ENCODE measurements around the gene CDC42SE2.
"Not testable (repeated sequence)": the region's sequence is repeated elsewhere in the genome, so short reads cannot be mapped to it uniquely, and the experiment has no call there.

CDC42SE2 gene

DNA sequence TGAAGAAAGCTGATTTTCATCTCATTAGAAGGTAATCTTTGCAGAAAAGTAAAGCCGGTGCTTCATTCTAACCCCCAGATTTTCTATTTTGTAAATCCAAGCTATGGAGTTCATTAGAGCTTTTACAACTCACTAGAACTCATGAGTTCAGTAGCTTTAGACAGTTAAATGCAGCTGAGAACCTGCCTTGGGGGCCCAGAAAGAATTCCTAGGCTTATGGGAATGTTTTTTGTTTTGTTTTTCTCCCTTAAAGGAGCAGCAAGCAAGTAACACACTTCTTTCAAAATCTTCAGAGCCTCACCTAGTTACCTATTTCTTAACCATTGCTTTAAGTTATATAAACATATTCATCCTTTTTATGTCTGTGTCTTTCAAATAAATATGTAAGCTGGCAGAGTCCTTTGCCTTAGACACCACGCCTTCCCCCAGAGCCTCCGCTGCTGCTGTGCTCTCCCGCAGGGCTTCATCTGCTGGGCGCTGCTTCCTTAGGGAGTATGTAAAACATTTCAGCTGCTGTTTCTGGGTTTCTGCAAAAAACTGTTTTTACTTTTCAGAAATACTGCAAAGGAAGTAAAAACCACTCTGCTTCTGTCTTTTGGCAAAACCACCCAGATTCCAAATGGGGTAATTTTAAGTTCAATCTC, 132.9 kb downstream of the CDC42SE2 start:
- DNase-seq: no peak

DNA sequence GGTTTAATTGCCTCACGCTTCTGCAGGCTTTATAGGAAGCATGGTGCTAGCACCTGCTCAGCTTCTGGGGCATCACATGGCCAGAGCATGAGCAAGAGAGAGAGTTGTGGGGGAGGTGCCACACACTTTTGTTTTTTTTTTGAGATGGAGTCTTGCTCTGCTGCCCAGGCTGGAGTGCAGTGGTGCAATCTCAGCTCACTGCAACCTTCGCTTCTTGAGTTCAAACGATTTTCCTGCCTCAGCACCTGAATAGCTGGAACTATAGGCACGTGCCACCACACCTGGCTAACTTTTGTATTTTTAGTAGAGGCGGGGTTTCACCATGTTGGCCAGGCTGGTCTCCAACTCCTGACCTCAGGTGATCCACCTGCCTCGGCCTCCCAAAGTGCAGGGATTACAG, 135.2 kb downstream of the CDC42SE2 start:
- DNase-seq: not testable (repeated sequence)

GRCh38 chr5:131400585-131400984, 136.7 kb downstream of the CDC42SE2 start:
- no peak for DNase-seq

GRCh38 chr5:131405674-131406073, 141.8 kb downstream of the CDC42SE2 start:
- no peak for DNase-seq

DNA sequence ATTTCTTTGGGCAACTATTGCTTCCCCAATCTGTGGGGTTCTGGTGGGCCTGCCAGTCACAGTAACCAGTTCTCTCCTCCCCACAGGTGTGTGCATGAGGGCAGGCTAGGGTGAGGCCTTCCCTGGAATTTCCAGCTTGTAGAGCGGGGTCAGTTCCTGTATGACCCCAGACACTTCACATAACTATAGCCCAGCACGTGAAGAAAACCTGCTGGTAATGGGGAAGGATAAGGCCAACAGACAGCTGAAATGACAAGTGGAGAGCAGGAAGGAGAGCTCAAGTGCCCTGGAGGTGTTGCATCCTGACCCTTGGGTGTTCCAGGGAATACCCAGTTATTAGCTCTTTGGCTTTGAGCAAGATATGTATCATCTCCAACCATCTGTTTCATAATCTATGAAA, 142.2 kb downstream of the CDC42SE2 start:
- no peak for DNase-seq

GRCh38 chr5:131406975-131407638, 143.3 kb downstream of the CDC42SE2 start:
- no peak for DNase-seq

DNA sequence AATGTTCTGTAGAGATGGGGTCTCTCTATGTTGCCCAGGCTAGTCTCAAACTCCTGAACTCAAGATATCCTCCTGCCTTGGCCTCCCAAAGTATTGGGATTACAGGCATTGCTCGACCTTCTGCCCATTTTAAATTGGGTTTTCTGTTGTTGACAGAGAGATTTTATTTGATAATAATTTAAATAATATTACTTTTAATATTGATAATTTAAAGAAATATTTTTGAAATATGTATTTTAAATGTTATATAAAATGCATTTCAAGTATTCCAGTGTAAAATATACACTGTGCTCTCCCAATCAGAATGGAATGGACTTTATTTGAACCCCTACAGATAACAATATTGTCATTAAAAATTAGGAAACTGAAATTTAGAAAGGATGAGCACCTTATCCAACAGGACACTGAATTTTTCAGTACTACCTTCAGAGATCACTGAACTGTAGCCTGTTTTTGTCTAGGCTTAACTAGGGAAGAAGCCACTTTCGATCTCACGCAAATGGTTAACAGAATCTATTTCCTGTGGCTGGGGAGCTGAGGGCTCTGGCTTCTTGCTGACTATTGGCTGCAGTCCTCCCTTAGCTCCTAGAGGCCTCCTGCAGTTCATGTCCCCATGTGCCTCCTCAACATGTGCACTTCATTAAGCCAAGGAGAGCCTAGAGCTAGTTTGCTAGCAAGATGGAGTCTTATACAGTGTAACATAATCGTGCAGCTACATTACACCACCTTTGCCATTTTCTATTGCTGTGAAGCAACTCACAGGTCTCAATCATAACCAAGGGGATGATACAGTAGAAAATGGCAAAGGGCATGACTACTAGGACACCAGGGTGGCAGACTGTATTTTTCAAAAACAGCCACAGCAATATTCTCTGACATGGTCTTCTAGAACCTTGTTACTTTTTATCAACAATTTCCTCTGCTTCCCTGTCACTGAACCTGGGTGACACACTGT, 150.0 kb downstream of the CDC42SE2 start:
- no peak for DNase-seq

- DNase-seq: no peak
These were observed 152.9 kb downstream of the CDC42SE2 start for GRCh38 chr5:131416729-131417128.

GRCh38 chr5:131417240-131417869, 153.5 kb downstream of the CDC42SE2 start:
- peak; percentile 66 for DNase-seq

DNA sequence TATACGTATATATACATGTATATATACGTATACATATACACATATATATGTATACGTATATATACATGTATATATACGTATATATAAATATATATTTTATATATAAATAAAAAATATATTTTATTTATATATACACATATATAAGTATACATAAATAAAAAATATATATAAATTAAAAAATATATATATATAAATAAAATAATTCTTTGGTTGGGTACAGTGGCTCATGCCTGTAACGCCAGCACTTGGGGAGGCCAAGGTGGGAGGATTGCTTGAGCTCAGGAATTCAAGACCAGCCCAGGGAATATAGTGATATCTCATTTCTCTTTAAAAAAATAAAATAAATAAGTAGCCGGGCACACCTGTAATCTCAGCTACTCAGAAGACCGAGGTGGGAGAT, 155.0 kb downstream of the CDC42SE2 start:
- DNase-seq: no peak

DNA sequence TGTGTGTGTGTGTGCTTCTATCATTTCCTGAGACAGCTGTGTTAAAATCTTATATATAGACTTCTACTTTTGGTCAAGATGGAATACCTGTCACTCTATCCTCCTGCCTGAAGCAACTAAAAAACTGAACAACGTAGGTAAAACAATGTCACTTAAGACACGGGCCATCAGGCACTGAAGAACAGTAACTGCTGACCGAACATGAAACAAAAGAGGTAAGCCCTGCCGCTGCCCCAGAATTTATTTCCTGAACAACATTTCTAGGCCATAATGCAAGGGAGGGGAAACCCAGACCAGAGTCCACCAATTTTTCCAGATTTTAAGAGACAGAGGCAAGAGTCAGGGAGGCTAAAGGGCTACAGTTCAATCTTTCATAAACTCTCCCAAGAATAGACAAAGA, 156.0 kb downstream of the CDC42SE2 start:
- DNase-seq: no peak

DNA sequence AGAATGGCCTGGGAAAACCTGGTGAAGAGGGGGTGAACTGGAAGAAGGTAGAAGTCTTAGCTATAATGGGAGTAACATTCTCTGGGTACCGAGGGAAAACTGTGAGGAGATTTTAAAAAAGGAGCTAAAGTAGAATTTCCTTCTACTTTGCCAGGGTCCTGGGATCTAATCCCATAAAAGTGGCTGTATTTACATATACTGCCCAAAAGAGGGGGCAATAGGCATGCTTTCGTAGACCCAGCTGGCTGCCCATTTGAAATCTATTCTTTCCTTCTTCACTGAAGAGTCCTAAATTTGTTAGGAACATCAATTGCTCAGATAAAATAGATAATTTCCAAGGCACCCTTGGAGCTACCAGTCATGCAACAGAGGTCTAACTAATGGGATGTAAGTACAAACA, 159.2 kb downstream of the CDC42SE2 start:
- DNase-seq: peak; percentile 32

GRCh38 chr5:131426011-131426410, 162.2 kb downstream of the CDC42SE2 start:
- no peak for DNase-seq

DNA sequence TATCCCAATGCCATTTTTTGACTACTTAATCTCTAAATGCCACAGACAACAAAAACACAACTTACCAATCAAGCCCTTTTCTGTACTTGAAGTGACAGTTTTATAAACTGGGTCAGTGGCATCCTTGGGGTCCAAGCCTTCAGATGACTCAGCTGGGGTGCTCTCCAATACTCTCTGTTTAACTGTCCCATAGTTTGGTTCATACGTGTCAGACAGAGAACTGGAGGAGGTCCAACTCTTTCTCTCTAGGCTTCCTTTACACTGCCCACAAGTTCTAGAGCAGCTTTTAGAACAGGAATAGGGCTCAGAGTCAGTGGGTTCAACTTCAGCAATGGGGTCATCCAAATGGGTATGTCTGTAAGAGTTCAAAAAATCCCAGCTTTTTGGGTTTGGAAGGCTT, 166.9 kb downstream of the CDC42SE2 start:
- peak; percentile 55 for DNase-seq

DNA sequence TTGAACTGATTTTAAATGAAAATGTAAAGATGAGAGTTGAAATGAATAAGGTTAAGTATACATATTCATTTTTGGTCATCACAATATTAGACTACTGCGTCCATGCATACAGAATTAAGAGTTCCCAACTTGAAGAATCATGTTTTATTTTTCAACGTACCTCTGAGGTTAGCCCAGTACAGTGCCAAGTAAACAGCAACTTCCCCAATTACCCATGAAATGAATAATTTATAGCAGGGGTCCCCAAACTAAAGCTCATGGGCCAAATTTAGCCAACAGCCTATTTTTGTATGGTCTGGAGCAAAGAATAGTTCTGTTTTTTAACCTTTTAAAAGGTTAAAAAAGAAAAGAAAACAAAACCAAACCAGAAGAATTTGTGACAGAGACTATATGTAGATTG, 167.9 kb downstream of the CDC42SE2 start:
- no peak for DNase-seq

- no peak for DNase-seq
These were observed 169.3 kb downstream of the CDC42SE2 start for GRCh38 chr5:131433109-131433508.

GRCh38 chr5:131436081-131436480, 172.2 kb downstream of the CDC42SE2 start:
- no peak for DNase-seq

DNA sequence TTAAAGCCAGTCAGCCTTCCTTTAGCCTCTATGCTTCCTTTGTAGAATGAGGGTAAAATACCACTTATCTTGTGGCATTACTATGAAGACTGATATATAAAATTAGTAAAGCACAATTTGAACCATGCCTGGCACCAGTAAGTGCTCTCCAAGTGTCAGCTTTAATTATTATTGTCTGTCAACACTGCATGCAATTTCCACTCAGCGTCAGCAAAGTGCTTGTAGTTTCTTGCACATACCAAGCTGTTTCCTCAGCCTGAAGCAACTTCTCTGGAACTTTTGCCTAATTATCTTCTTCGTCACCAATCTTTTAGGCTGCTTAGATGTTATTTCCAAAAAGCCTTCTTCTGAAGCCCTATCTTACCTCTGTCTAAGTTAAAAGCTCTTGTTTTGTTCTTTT, 177.3 kb downstream of the CDC42SE2 start:
- no peak for DNase-seq
